Astrocyte (in vitro differentiated cells and primary cell): Measurements from ENCODE around the gene UNC80.

Source experiments
- EZH2 ChIP-seq: IDR thresholded peaks from 2 replicates; pipeline ENCODE4 v1.6.1; 2012; ENCODE audit warnings: mild to moderate bottlenecking, low read length, inconsistent platforms; ENCODE audit not compliant: insufficient read depth
- TF ChIP-seq, protein P1 (sequence below): IDR thresholded peaks from 2 replicates; pipeline ENCODE4 v1.5.1; 2011; ENCODE audit warnings: low read depth, mild to moderate bottlenecking, inconsistent platforms, low read length, moderate library complexity; ENCODE audit not compliant: insufficient read depth

DNA sequence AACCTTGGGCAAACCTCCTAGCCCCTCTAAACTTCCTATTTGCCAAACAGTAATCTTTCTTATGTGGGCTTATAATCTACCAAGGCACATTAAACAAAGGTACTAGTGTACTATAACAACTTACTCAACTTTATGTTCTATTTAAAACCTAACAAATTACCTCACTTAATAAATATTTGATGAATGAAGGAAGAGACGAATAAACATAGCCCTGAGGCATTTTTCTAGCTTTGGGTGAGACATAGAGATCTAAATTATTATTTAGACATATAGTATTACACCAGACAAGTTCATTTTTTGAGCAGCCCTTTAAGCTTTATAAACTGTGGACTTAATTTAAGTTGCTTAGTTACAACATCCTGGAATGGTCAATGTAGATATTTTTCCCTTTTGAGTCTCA, 104.6 kb downstream of the UNC80 start:
- TF ChIP-seq, protein P1, sequence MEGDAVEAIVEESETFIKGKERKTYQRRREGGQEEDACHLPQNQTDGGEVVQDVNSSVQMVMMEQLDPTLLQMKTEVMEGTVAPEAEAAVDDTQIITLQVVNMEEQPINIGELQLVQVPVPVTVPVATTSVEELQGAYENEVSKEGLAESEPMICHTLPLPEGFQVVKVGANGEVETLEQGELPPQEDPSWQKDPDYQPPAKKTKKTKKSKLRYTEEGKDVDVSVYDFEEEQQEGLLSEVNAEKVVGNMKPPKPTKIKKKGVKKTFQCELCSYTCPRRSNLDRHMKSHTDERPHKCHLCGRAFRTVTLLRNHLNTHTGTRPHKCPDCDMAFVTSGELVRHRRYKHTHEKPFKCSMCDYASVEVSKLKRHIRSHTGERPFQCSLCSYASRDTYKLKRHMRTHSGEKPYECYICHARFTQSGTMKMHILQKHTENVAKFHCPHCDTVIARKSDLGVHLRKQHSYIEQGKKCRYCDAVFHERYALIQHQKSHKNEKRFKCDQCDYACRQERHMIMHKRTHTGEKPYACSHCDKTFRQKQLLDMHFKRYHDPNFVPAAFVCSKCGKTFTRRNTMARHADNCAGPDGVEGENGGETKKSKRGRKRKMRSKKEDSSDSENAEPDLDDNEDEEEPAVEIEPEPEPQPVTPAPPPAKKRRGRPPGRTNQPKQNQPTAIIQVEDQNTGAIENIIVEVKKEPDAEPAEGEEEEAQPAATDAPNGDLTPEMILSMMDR, result no peak
- no peak for TF ChIP-seq EZH2
